Astrocyte (in vitro differentiated cells and primary cell): ENCODE data around the gene SPTB. TPM values are rescaled to one million over a fixed set of nuclear protein-coding genes. Genes with fewer than 3 reads are reported as not detected.

Experiments used
- DNase-seq: peaks from one replicate; pipeline ENCODE4 v3.0.0-alpha.2; 2010; ENCODE audit warnings: low read depth
- FAIRE-seq: peaks from 2 replicates; lab custom pipeline; 2011; peaks lifted over from hg19 to GRCh38; lab: Jason Lieb, UNC
- H2AFZ ChIP-seq: 2 replicates; pipeline ENCODE4 v1.6.0; 2012; ENCODE audit warnings: low read depth, low read length, inconsistent platforms
- H3K27ac ChIP-seq: 2 replicates; pipeline ENCODE4 v1.5.1; 2011; ENCODE audit warnings: low read depth, low read length, inconsistent platforms
- H3K27me3 ChIP-seq: 2 replicates; pipeline ENCODE4 v1.6.0; 2011; ENCODE audit warnings: low read length, inconsistent platforms; ENCODE audit not compliant: insufficient read depth
- H3K36me3 ChIP-seq: 2 replicates; pipeline ENCODE4 v1.5.1; 2011; ENCODE audit warnings: low read length, inconsistent platforms; ENCODE audit not compliant: insufficient read depth
- H3K4me1 ChIP-seq: 2 replicates; pipeline ENCODE4 v1.5.1; 2011; ENCODE audit warnings: low read length, inconsistent platforms; ENCODE audit not compliant: insufficient read depth
- H3K4me2 ChIP-seq: 2 replicates; pipeline ENCODE4 v1.6.0; 2012; ENCODE audit warnings: low read length, inconsistent platforms
- H3K4me3 ChIP-seq: 2 replicates; pipeline ENCODE4 v1.5.1; 2011; ENCODE audit warnings: low read depth, mild to moderate bottlenecking, low read length, inconsistent platforms; ENCODE audit not compliant: insufficient read depth
- H3K79me2 ChIP-seq: 2 replicates; pipeline ENCODE4 v1.6.0; 2012; ENCODE audit warnings: mild to moderate bottlenecking, low read length, inconsistent platforms; ENCODE audit not compliant: insufficient read depth
- H3K9ac ChIP-seq: 2 replicates; pipeline ENCODE4 v1.6.0; 2012; ENCODE audit warnings: mild to moderate bottlenecking, low read length, inconsistent platforms
- H3K9me3 ChIP-seq: 2 replicates; pipeline ENCODE4 v1.5.1; 2012; ENCODE audit warnings: low read depth, mild to moderate bottlenecking, low read length, inconsistent platforms; ENCODE audit not compliant: insufficient read depth
- H4K20me1 ChIP-seq: 2 replicates; pipeline ENCODE4 v1.6.0; 2012; ENCODE audit warnings: low read length, inconsistent platforms; ENCODE audit not compliant: insufficient read depth
- H3K27ac Mint-ChIP-seq: one replicate; pipeline ENCODE4 v1.8.0; 2021; ENCODE audit warnings: mild to moderate bottlenecking, mixed read lengths; ENCODE audit not compliant: unreplicated experiment
- H3K27me3 Mint-ChIP-seq: one replicate; pipeline ENCODE4 v1.8.0; 2021; ENCODE audit warnings: low read depth, mixed read lengths; ENCODE audit not compliant: unreplicated experiment
- H3K36me3 Mint-ChIP-seq: one replicate; pipeline ENCODE4 v1.8.0; 2021; ENCODE audit warnings: low read depth, mixed read lengths; ENCODE audit not compliant: unreplicated experiment
- H3K4me1 Mint-ChIP-seq: one replicate; pipeline ENCODE4 v1.8.0; 2021; ENCODE audit warnings: low read depth, mixed read lengths; ENCODE audit not compliant: unreplicated experiment
- H3K4me3 Mint-ChIP-seq: one replicate; pipeline ENCODE4 v1.8.0; 2021; ENCODE audit warnings: mild to moderate bottlenecking, moderate library complexity, mixed read lengths; ENCODE audit not compliant: unreplicated experiment
- H3K9me3 Mint-ChIP-seq: one replicate; pipeline ENCODE4 v1.8.0; 2021; ENCODE audit warnings: mild to moderate bottlenecking, mixed read lengths; ENCODE audit not compliant: unreplicated experiment
- EZH2 ChIP-seq: IDR thresholded peaks from 2 replicates; pipeline ENCODE4 v1.6.1; 2012; ENCODE audit warnings: mild to moderate bottlenecking, low read length, inconsistent platforms; ENCODE audit not compliant: insufficient read depth
- total RNA-seq: library from RNA; stranded (reverse); gene quantifications from 2 replicates; pipeline ENCODE4 v1.2.1, GENCODE V29; 2021
- TF ChIP-seq, protein P1 (sequence below): IDR thresholded peaks from 2 replicates; pipeline ENCODE4 v1.5.1; 2011; ENCODE audit warnings: low read depth, mild to moderate bottlenecking, inconsistent platforms, low read length, moderate library complexity; ENCODE audit not compliant: insufficient read depth

Gene SPTB
- total RNA-seq, 1 donor from 2014 or later: 0.32 TPM

DNA sequence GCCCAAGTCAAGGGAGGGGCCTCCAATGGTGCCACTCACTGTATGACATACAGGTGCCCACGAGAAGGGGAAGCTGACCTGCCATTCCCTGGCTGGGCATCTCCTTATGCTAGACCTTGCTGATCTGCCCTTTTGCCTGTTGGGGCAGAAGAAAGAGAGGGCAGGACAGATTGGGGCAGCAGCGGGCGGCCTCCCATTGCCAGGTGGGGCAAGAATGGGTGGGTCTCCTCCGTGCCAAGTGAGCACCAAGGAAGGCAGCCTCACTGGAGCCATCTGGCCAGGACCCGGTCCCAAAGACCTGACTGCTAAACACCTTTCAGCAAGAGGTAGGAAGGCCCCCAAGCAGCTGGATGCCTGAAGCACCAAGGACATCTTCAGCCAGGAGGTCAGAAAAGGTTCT is 125.0 kb downstream of the SPTB start:
- Mint-ChIP-seq H3K27me3 (no peaks in the 10 kb centered on the region), H3K27ac (no peak overlapping the region), H3K4me1 (peaks cover 37% of the 10 kb centered on the region), H3K9me3 (no peaks in the 10 kb centered on the region), H3K4me3 (no peak overlapping the region), H3K36me3 (peaks cover 2% of the 10 kb centered on the region)
- H2AFZ ChIP-seq: no peak overlapping the region
- H3K27ac ChIP-seq: no peak overlapping the region
- H3K4me2 ChIP-seq: no peak overlapping the region
- no peaks in the 10 kb centered on the region for H3K27me3 ChIP-seq
- H3K9ac ChIP-seq: no peak overlapping the region
- peaks cover 27% of the 10 kb centered on the region for H3K4me1 ChIP-seq
- no peak for DNase-seq
- no peaks in the 10 kb centered on the region for H3K79me2 ChIP-seq
- no peaks in the 10 kb centered on the region for H4K20me1 ChIP-seq
- no peaks in the 10 kb centered on the region for H3K36me3 ChIP-seq
- H3K4me3 ChIP-seq: no peak overlapping the region
- no peaks in the 10 kb centered on the region for H3K9me3 ChIP-seq
- FAIRE-seq: no peak
- TF ChIP-seq EZH2: no peak
- TF ChIP-seq, protein P1, sequence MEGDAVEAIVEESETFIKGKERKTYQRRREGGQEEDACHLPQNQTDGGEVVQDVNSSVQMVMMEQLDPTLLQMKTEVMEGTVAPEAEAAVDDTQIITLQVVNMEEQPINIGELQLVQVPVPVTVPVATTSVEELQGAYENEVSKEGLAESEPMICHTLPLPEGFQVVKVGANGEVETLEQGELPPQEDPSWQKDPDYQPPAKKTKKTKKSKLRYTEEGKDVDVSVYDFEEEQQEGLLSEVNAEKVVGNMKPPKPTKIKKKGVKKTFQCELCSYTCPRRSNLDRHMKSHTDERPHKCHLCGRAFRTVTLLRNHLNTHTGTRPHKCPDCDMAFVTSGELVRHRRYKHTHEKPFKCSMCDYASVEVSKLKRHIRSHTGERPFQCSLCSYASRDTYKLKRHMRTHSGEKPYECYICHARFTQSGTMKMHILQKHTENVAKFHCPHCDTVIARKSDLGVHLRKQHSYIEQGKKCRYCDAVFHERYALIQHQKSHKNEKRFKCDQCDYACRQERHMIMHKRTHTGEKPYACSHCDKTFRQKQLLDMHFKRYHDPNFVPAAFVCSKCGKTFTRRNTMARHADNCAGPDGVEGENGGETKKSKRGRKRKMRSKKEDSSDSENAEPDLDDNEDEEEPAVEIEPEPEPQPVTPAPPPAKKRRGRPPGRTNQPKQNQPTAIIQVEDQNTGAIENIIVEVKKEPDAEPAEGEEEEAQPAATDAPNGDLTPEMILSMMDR: no peak

DNA sequence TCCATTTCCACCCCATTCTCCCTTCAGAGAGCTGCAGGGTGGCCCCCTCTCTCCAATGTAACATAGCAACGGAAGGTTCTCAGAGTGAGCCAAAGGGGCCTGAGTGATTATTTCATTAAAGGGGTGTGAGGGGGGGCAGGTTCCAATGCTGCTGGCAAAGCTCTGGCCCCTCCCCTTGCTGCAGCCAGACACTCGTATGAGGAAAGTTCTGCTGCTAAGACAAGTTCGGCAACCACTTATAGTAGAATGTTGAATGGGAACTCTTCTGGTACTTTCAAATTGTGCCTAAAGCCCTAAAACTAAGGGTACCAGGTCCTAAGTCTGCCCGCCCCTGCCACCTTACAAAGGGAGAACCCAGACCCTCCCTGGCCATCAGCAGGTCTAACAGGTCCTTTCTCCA is 125.7 kb downstream of the SPTB start:
- H3K4me1 ChIP-seq: peaks cover 20% of the 10 kb centered on the region
- no peak for FAIRE-seq

DNA sequence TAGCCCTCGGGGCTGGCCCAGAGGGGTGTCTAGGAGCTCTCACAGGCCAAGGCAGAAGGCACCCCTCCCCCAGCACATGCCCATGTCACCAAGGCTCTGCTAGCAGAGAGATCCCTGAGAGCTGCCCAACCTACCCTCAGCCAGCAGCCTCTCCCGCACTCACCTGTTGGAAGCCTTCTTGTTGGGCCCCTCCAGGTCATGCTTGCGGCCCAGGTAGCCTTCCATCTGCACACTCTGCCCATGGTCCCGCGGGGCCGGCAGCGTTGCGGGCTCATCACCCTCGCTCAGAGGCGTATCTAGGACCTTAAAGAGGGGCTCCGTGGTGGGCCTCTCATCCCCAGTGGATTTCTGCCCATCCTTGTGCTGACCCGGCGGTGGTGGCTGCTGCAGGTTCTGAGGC is 126.3 kb downstream of the SPTB start:
- no peak overlapping the region for H3K9ac ChIP-seq
- H3K27ac Mint-ChIP-seq: no peak overlapping the region
- no peaks in the 10 kb centered on the region for H3K9me3 ChIP-seq
- FAIRE-seq: no peak
- DNase-seq: no peak
- H4K20me1 ChIP-seq: no peaks in the 10 kb centered on the region
- no peak overlapping the region for H3K4me3 ChIP-seq
- H3K36me3 Mint-ChIP-seq: peaks cover 2% of the 10 kb centered on the region
- TF ChIP-seq, protein P1: no peak
- no peak for TF ChIP-seq EZH2
- no peak overlapping the region for H2AFZ ChIP-seq
- no peak overlapping the region for H3K4me2 ChIP-seq
- no peaks in the 10 kb centered on the region for H3K36me3 ChIP-seq
- H3K79me2 ChIP-seq: no peaks in the 10 kb centered on the region
- H3K9me3 Mint-ChIP-seq: no peaks in the 10 kb centered on the region
- no peak overlapping the region for H3K4me3 Mint-ChIP-seq
- H3K4me1 Mint-ChIP-seq: peaks cover 25% of the 10 kb centered on the region
- H3K27ac ChIP-seq: no peak overlapping the region
- peaks cover 15% of the 10 kb centered on the region for H3K4me1 ChIP-seq
- no peaks in the 10 kb centered on the region for H3K27me3 Mint-ChIP-seq
- H3K27me3 ChIP-seq: no peaks in the 10 kb centered on the region

More for the DNA sequence above, 125.7 kb downstream of the SPTB start:
- Mint-ChIP-seq H3K4me1 (peaks cover 32% of the 10 kb centered on the region), H3K9me3 (no peaks in the 10 kb centered on the region), H3K4me3 (no peak overlapping the region), H3K27me3 (no peaks in the 10 kb centered on the region), H3K27ac (no peak overlapping the region), H3K36me3 (peaks cover 2% of the 10 kb centered on the region)
- Histone ChIP-seq H3K79me2 (no peaks in the 10 kb centered on the region), H3K36me3 (no peaks in the 10 kb centered on the region), H3K9me3 (no peaks in the 10 kb centered on the region), H3K9ac (no peak overlapping the region), H3K4me3 (no peak overlapping the region), H2AFZ (no peak overlapping the region), H4K20me1 (no peaks in the 10 kb centered on the region), H3K27me3 (no peaks in the 10 kb centered on the region), H3K27ac (no peak overlapping the region), H3K4me2 (no peak overlapping the region)
- TF ChIP-seq EZH2: no peak
- TF ChIP-seq, protein P1: no peak
- DNase-seq: no peak
